Fibroblast of skin of back (primary cell): Measurements from ENCODE around the gene RSKR. TPM values are rescaled to one million over a fixed set of nuclear protein-coding genes. Genes with fewer than 3 reads are reported as not detected.
A peak's percentile ranks its signal among the peaks of the same experiment; 100 is the strongest.
"Not testable (repeated sequence)": the region's sequence is repeated elsewhere in the genome, so short reads cannot be mapped to it uniquely, and the experiment has no call there.

Source experiments
- DNase-seq: peaks from one replicate; pipeline ENCODE4 v3.0.0-alpha.2; 2013
- polyA plus RNA-seq, 2 experiments: library from polyadenylated mRNA; unstranded; fragments of 120-200 nt; gene quantifications; one replicate each; pipeline ENCODE4 v1.2.1, GENCODE V29; 2013; ENCODE audit not compliant: insufficient read length in 2 of 2

RSKR gene, protein sequence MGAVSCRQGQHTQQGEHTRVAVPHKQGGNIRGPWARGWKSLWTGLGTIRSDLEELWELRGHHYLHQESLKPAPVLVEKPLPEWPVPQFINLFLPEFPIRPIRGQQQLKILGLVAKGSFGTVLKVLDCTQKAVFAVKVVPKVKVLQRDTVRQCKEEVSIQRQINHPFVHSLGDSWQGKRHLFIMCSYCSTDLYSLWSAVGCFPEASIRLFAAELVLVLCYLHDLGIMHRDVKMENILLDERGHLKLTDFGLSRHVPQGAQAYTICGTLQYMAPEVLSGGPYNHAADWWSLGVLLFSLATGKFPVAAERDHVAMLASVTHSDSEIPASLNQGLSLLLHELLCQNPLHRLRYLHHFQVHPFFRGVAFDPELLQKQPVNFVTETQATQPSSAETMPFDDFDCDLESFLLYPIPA
- polyA plus RNA-seq (2013, experiment 1 of 2; ENCODE audit: insufficient read length) = 4.4 TPM
- polyA plus RNA-seq (2013, experiment 2 of 2; ENCODE audit: insufficient read length) = 3.6 TPM

DNA sequence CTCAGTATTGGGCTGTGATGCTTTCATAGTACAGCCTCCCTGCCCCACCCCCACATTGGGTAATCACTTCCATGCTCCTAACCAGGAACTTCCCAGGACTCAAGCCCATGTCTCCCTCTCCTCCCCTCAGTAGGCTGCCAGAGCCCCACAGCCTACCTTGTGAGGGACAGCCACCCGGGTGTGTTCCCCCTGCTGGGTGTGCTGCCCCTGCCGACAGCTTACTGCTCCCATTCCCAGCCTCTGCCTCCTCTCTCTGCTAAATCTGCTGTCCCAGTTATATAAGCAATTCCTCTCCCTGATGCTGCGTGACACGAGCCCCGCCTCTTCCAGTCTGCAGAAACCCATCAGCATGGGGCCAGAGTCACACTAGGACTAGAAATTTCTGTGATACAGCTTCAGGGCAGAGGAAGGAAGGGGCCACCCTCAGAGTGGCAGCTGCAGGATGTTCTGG is at the start of gene RSKR:
TSS of gene RSKR (minus strand) at position 255 of the 451 bp plus-strand sequence. CDS start at position 231, 24 bp downstream.
- DNase-seq = no peak

DNA sequence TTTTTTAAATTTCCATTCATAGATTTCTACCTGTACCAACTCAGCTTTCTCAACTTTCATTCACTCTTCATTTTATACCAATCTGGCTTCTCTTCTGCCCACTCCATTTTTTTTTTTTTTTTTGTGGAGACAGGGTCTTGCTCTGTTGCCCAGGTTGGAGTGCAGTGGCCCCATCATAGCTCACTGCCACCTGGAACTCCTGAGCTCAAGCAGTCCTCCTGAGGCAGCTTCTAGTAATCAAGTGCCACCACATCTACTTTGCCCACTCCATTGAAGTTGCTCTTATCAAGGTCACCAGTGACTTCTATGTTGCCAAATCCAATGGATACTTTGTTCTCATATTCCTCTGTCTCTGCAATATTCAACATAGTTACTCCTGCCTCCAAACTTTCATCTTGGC is 49.7 kb upstream of the RSKR start:
- no peak for DNase-seq

- no peak for DNase-seq
Observed at GRCh38 chr17:28662527-28662829, 48.5 kb upstream of the RSKR start.

DNA sequence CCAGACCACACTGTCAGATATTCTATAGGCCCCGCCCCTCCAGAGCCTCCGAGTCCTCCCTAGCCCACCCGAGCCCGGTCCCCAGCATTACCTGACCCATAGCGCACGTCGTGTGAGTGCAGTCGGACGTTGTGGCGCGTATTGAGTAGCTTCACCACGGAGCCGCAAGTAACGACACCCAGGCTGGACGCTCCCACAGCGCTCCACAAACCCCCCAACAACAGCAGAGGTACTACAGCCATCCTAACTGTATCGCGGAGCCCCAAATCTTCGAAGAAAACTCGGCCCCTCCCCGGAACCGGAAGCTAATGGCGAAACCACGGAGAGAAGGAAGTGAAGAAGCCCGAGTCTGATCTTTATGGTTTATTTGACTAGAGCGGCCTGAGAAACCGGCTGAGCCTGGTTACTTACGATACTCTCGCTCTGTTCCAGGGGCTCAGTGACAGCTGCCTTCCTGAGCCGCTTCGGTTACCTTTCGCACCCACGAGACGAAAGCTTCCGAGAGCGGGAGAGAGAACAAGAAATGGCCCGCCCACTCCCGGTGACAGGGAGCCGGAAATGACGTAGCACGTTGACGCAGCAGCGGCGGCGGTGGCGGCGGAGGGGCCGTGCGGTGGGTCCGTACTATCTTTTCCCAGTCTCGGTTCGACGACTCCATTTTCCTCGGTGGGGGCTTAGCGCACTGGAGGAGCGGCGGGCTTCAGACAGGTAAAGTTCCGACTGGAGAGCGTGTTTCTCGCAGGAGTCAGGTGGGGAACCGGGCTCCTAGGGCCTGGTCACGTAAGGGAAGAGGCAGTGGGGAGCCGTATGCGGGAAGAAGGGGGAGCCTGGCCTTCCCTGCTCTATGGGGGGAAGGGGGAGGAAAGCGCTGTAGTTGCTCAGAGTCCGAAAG is 47.9 kb upstream of the RSKR start, which contains the start of the genes SDF2 and SUPT6H:
TSS of gene SDF2 (minus strand) at position 272 of the 892 bp plus-strand sequence. CDS start at position 242, 30 bp downstream.
TSS of gene SUPT6H (plus strand) at position 571 of the 892 bp plus-strand sequence. CDS start 11,197 bp downstream, outside the sequence.
- DNase-seq = peak; percentile 85

DNA sequence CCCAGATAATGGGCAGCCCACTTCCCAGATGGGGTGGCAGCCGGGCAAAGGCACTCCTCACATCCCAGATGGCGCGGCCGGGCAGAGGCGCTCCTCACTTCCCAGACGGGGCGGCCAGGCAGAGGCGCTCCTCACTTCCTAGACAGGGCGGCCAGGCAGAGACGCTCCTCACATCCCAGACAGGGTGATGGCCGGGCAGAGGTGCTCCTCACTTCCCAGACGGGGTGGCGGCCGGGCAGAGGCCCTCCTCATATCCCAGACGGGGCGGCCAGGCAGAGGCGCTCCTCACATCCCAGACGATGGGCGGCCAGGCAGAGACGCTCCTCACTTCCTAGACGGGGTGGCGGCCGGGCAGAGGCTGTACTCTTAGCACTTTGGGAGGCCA is 45.5 kb upstream of the RSKR start:
- DNase-seq = not testable (repeated sequence)

DNA sequence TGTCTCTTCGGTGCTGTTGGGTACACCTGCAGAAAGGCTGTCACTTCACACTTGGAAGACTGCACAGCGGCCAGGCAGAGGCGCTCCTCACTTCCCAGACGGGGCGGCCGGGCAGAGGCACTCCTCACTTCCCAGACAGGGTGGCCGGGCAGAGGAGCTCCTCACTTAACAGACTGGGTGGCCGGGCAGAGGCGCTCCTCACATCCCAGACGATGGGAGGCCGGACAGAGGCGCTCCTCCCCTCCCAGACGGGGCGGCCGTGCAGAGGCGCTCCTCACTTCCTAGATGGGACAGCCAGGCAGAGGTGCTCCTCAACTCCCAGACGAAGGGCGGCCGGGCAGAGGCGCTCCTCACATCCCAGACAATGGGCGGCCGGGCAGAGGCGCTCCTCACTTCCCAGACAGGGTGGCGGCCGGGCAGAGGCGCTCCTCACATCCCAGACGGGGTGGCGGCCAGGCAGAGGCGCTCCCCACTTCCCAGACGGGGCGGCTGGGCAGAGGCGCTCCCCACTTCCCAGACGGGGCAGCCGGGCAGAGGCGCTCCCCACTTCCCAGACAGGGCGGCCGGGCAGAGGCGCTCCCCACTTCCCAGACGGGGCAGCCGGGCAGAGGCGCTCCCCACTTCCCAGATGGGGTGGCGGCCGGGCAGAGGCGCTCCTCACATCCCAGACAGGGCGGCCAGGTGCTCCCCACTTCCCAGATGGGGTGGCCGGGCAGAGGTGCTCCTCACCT is 44.9 kb upstream of the RSKR start:
- not testable (repeated sequence) for DNase-seq

- DNase-seq = not testable (repeated sequence)
Observed at GRCh38 chr17:28658342-28658741, 44.4 kb upstream of the RSKR start.

DNA sequence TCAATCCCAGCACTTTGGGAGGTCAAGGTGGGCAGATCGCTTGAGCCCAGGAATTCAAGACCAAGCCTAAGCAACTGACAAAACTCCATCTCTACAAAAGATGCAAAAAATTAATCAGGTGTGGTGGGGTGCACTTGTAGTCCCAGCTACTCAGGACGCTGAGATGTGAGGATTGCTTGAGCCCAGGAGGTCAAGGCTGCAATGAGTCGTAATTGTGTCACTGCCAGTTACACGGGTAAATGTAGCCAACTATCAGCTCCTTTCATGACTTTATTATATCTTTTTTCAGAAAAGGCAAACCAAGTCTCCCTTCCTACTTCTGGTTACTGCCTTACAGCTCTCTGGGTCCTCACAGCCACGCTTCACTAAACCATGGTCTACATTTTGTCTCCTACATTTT is 43.8 kb upstream of the RSKR start:
- peak; percentile 7 for DNase-seq

- no peak for DNase-seq
Observed at GRCh38 chr17:28655160-28655559, 41.2 kb upstream of the RSKR start.

- DNase-seq = no peak
Observed at GRCh38 chr17:28648698-28649097, 34.7 kb upstream of the RSKR start.

DNA sequence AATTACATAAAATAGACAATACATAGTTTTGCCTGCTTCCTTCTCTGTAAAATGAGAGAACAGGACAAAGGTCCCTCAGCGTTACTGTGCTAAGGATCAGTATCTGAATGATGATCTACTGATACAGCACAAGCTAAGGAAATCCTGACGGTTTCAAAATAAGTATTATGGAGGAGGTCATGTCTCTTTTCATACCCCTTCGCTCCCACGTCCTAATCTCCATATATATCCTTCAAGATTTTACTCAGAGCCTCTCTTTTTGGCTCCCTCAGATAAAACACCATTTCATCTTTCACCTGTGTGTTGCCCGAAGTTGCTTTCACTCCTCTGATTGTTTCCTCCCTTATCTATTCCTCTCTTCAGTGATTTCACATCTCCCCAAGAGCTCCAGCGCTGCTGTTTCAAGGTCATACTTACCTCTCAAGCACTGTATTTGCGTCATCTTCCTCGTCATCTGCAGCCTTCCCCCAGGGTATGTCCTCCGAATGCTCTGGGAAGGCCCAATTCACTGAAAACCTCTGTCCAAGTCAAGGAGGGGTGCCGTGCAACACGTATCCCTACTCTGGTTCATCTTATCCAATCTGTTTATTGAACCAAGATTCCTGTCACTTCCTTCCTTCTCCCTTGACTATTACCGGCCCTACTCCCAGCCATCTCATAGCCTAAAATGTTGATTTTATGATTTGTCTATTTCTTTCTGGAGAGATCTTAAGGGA is 32.2 kb upstream of the RSKR start:
- DNase-seq = no peak

- DNase-seq = no peak
Observed at GRCh38 chr17:28645576-28645939, 31.6 kb upstream of the RSKR start.

DNA sequence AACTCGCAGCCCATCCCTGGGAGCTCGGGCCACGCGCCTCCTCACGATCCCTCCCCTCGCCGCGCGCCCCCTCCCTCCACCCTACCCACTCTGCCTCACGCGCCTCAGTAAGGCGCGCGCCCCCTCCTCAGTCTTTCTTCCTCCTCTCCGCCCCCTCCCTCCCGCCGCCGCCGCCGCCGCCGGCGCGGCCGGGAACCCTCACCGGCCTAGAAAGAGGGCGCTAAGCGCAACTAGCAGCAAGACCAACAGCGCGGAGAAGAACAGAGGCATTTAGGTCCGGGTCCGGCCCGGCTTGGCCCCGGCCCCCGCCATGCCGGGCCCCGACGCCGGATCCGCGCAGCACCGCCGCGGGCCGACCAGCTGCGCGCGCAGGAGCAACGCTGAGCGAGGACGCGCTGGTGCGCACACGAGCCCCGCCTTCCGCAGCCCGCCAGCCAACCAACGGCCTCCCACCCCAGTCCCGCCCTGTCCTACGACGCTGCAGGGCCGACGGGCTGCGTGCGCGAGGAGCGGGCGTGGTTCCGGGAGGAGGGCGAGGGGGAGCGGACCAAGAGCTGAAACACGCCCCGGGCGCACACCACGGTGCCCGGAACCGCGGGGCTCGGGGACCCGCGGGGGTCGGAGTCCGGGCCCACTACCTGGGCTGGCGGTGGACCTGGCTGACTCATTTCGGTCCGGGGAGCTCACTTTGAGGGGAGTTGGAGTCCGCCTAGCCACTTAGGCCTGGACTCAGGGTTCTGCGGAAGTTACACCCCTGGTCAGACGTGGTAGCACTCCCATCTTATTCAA is 31.0 kb upstream of the RSKR start, which contains the start of gene BLTP2:
TSS of gene BLTP2 (minus strand) at position 372 of the 789 bp plus-strand sequence. CDS start at position 270, 102 bp downstream.
- DNase-seq = peak; percentile 95

- DNase-seq = peak; percentile 58
Observed at GRCh38 chr17:28643983-28644786, 30.2 kb upstream of the RSKR start.

- no peak for DNase-seq
Observed at GRCh38 chr17:28641579-28641978, 27.6 kb upstream of the RSKR start.

GRCh38 chr17:28635506-28635905 is 21.5 kb upstream of the RSKR start:
- no peak for DNase-seq

DNA sequence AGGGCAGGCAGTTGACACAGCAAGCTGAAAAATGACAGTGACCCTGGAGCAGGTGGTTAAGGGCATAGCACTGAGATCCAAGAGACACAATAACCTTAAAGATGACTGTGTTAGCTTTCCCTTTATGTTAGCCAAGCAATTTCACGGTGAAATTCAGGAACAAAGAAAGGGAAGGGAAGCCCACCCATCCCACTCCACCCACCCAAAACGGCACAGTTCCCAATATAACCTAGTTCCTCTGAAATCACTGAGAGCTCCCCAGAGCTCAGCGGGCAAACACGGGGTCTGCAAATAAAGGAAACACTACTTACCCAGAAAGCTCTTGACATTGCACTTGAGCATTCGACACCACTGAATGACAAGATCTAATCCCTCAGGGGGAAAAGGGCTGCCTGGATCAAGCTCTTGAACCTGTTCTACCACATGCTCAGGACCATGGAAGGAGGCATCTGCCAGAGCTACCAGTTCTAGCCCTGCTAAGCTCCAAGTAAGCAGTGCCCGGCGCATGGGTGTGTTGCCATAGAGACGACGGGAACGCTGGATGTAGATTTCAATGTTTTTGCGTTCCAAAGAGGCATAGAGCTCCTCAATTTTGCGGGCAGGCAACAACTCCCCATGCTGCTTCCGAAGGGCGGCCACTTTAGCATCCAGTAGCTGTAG is 20.4 kb upstream of the RSKR start:
- DNase-seq = no peak

DNA sequence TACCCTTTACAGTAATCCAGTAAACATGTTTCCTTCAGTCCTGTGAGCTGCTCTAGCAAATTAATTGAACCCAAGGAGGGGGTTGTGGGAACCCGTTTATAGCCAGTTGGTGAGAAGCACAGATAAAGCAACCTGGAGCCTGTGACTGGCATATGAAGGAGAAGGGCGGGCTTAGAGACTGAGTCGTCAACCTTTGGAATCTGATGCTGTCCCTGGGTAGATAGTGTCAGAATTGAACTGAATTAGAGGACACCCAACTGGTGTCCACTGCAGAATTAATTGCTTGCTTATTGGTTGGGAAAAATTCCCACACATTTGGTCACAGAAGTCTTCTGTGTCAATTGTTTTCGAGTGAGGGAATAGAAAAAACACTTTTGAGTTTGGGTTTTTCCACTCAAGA is 12.8 kb upstream of the RSKR start:
- DNase-seq = no peak

GRCh38 chr17:28624148-28624547 is 10.2 kb upstream of the RSKR start:
- no peak for DNase-seq
